GM12878 (cell line): ENCODE measurements around the gene SLMAP. TPM values are rescaled to one million over a fixed set of nuclear protein-coding genes. Genes with fewer than 3 reads are reported as not detected.

Source experiments
- ATAC-seq: fragments of 200-7000 bp; cut with Tn5 transposase; 3 replicates; pipeline ENCODE4 v1.9.1; 2020; ENCODE audit warnings: mild to moderate bottlenecking, moderate library complexity
- BruUV-seq: library from RNA; stranded (reverse); fragments of 400-500 nt; replicated peaks from 2 replicates; lab custom pipeline; 2021; lab: Mats Ljungman, UMichigan
- CTCF ChIA-PET: fragments of 300-600 bp; sonication (Branson Sonifier 250); formaldehyde crosslinking; extraction: SDS; loops from one replicate; lab custom pipeline; 2021; ENCODE audit warnings: inconsistent platforms; lab: Yijun Ruan, JAX
- POLR2A ChIA-PET: fragments of 350-600 bp; formaldehyde crosslinking; extraction: SDS; loops from one replicate; lab custom pipeline; 2021; ENCODE audit warnings: inconsistent platforms; lab: Charles Lee
- RAD21 ChIA-PET: fragments of 300-600 bp; sonication (Branson Sonifier 250); formaldehyde crosslinking; loops from one replicate; lab custom pipeline; 2023; ENCODE audit warnings: antibody characterized with exemption; ENCODE audit not compliant: unreplicated experiment; lab: Charles Lee
- SMC1A ChIA-PET: fragments of 300-600 bp; sonication (Branson Sonifier 250); formaldehyde crosslinking; loops from one replicate; lab custom pipeline; 2023; ENCODE audit not compliant: unreplicated experiment, uncharacterized antibody; lab: Charles Lee
- DNase-seq: peaks from one replicate; pipeline ENCODE4 v3.0.0-alpha.2; 2011; ENCODE audit warnings: low read depth, low spot score
- FAIRE-seq: peaks from 3 replicates; lab custom pipeline; 2011; peaks lifted over from hg19 to GRCh38; lab: Jason Lieb, UNC
- H2AFZ ChIP-seq: 2 replicates; pipeline ENCODE4 v1.6.0; 2011; ENCODE audit warnings: low read depth, low read length, control low read depth; ENCODE audit not compliant: control insufficient read depth
- H3K27ac ChIP-seq: 2 replicates; pipeline ENCODE4 v1.5.1; 2011; ENCODE audit warnings: control low read depth; ENCODE audit not compliant: control insufficient read depth, insufficient read depth
- H3K27me3 ChIP-seq, 2 experiments: replicated peaks in 1 of 2; 2 replicates each; pipeline versions ENCODE4 v1.6.0 to v1.6.1; 2011; ENCODE audit warnings: low read length in 1 of 2; ENCODE audit not compliant: control insufficient read depth in 2 of 2, insufficient read depth in 2 of 2
- H3K36me3 ChIP-seq, 2 experiments: 2 replicates each; pipeline ENCODE4 v1.5.1; 2011; ENCODE audit warnings: low read length in 1 of 2; ENCODE audit not compliant: control insufficient read depth in 2 of 2, insufficient read depth in 2 of 2
- H3K4me1 ChIP-seq: 2 replicates; pipeline ENCODE4 v1.6.1; 2011; ENCODE audit warnings: mild to moderate bottlenecking, low read length, moderate library complexity, mixed read lengths; ENCODE audit not compliant: control insufficient read depth, insufficient read depth
- H3K4me2 ChIP-seq: 2 replicates; pipeline ENCODE4 v1.6.0; 2011; ENCODE audit warnings: control low read depth; ENCODE audit not compliant: control insufficient read depth, insufficient read depth
- H3K4me3 ChIP-seq: fragments of 200-600 bp; sonication (generic); 2 replicates; pipeline ENCODE4 v1.5.1; 2016
- H3K79me2 ChIP-seq: 2 replicates; pipeline ENCODE4 v1.6.0; 2011; ENCODE audit warnings: low read length; ENCODE audit not compliant: control insufficient read depth, insufficient read depth
- H3K9ac ChIP-seq: 2 replicates; pipeline ENCODE4 v1.8.0; 2011; ENCODE audit warnings: low read length, control low read depth, mixed read lengths; ENCODE audit not compliant: control insufficient read depth, insufficient read depth
- H3K9me3 ChIP-seq: replicated peaks from 3 replicates; pipeline ENCODE4 v1.5.1; 2011; ENCODE audit warnings: mild to moderate bottlenecking, low read length; ENCODE audit not compliant: control insufficient read depth, insufficient read depth
- H4K20me1 ChIP-seq: 2 replicates; pipeline ENCODE4 v1.6.0; 2011; ENCODE audit not compliant: control insufficient read depth, insufficient read depth
- EZH2 ChIP-seq: IDR thresholded peaks from 2 replicates; pipeline ENCODE4 v1.6.1; 2012; ENCODE audit warnings: low read depth, mild to moderate bottlenecking, control low read depth, inconsistent platforms, low read length, borderline replicate concordance; ENCODE audit not compliant: control insufficient read depth
- IKZF1 ChIP-seq: fragments of 450-650 bp; conservative IDR thresholded peaks from 2 replicates; pipeline ENCODE4 v1.6.1; 2017; ENCODE audit warnings: antibody characterized with exemption, mild to moderate bottlenecking
- IKZF2 ChIP-seq, 2 experiments: fragments of 450-650 bp; IDR thresholded peaks; 2 replicates each; pipeline ENCODE4 v1.6.1; 2017; ENCODE audit warnings: mild to moderate bottlenecking in 2 of 2, moderate library complexity in 2 of 2
- KLF5 ChIP-seq: fragments of 450-650 bp; IDR thresholded peaks from 2 replicates; pipeline ENCODE4 v1.6.1; 2014; ENCODE audit warnings: mild to moderate bottlenecking; ENCODE audit not compliant: partially characterized antibody
- NFXL1 ChIP-seq: fragments of 450-650 bp; IDR thresholded peaks from 2 replicates; pipeline ENCODE4 v1.6.1; 2017; ENCODE audit warnings: antibody characterized with exemption, mild to moderate bottlenecking, borderline replicate concordance
- SIX5 ChIP-seq: IDR thresholded peaks from 2 replicates; pipeline ENCODE4 v1.6.1; 2011; ENCODE audit warnings: mild to moderate bottlenecking, low read depth, low read length, moderate library complexity; ENCODE audit not compliant: severe bottlenecking
- SMAD1 ChIP-seq: fragments of 450-650 bp; IDR thresholded peaks from 2 replicates; pipeline ENCODE4 v1.6.1; 2018; ENCODE audit warnings: mild to moderate bottlenecking, low read depth; ENCODE audit not compliant: partially characterized antibody
- SPI1 ChIP-seq: IDR thresholded peaks from 2 replicates; pipeline ENCODE4 v1.6.1; 2011; ENCODE audit warnings: low read depth, mild to moderate bottlenecking, low read length, moderate library complexity, borderline replicate concordance; ENCODE audit not compliant: insufficient read depth
- STAT1 ChIP-seq: fragments of 450-650 bp; conservative IDR thresholded peaks from 2 replicates; pipeline ENCODE4 v1.6.1; 2014; ENCODE audit warnings: antibody characterized with exemption, mild to moderate bottlenecking
- WGBS: methylation state at CpG from one replicate; pipeline ENCODE4 v1.1.6; 2016; ENCODE audit warnings: low lambda C conversion rate; ENCODE audit not compliant: insufficient replicate concordance, insufficient coverage; ENCODE audit errors: missing lambda C conversion rate; 5-methylcytosine and 5-hydroxymethylcytosine counted together
- in situ Hi-C: fragments of 300-500 bp; cut with MboI; formaldehyde crosslinking; loops from 9 replicates; pipeline ENCODE4 v1.14.3; 2018; ENCODE audit warnings: mixed read lengths
- intact Hi-C: fragments of 100-400 bp; cut with micrococcal nuclease; formaldehyde crosslinking; loops from one replicate; pipeline ENCODE4 v1.14.2; 2022; ENCODE audit not compliant: unreplicated experiment
- polyA plus RNA-seq, 11 experiments: library from polyadenylated mRNA; depleted of rRNA in 4 of 11; unstranded in 6 of 11; stranded (reverse) in 5 of 11; fragments of >200 nt; fragmentation: Nextera tagmentation in 4 of 11; fragmentation: Illumina TruSeq in 1 of 11; extraction: Ambion mirVana in 4 of 11; extraction: Trizol in 1 of 11; gene quantifications; 1 replicate in 1 of 11; 2 replicates in 10 of 11; pipeline versions ENCODE4 v1.2.1 to v1.2.3, GENCODE V29; 2011 to 2016; ENCODE audit warnings: inconsistent platforms in 2 of 11, missing spikeins in 2 of 11, low read depth in 1 of 11
- total RNA-seq, 4 experiments: library from RNA; depleted of rRNA in 3 of 4; stranded (reverse); fragments of >200 nt in 3 of 4; fragmentation: Illumina TruSeq in 1 of 4; extraction: Trizol in 1 of 4; gene quantifications; 2 replicates each; pipeline versions ENCODE4 v1.2.1 to v1.2.3, GENCODE V29; 2013 to 2021
- TF ChIP-seq, protein P1 (sequence below): fragments of 450-650 bp; IDR thresholded peaks from 2 replicates; pipeline ENCODE4 v1.6.1; 2017; ENCODE audit warnings: low read depth, mild to moderate bottlenecking, moderate library complexity

The SLMAP gene
- total and polyA plus RNA-seq, 10 of the 15 experiments (the other 5 are each of a cell fraction or from before 2014, with no cell fraction given) = 8.3 to 43.8 (median 26.4) TPM

DNA sequence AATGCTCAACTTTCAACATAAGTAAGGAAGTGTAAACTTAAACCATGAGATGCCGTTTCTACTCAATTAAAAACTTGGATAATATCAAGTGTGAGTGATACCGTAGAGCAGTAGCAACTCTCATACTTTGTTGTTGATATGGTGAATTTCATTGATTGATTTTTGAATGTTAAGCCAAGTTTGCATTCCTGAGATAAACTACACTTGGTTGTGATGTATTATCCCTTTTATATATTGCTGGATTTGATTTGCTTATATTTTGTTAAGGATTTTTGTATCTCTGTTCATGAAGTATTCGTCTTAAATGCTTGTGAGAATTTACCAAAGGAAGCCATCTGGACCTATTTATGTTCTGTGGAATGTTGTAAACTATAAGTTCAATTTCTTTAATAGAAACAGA lies 21.7 kb downstream of the SLMAP start:
- FAIRE-seq = peak; percentile 62
- SMC1A ChIA-PET = interaction anchor here (0.6 to 1.9 kb wide), 3 partner anchors 11 to 59 kb away, joined by 3 to 5 read pairs (median 3); no protein-coding TSS in a partner anchor
- in situ Hi-C loops = no loop called here
- H3K4me1 ChIP-seq = no peaks in the 10 kb centered on the region
- H3K4me3 ChIP-seq = no peak overlapping the region
- H3K9me3 ChIP-seq = no peaks in the 10 kb centered on the region; the same call in 2 of the 3 replicates
- POLR2A ChIA-PET = interaction anchor here (0.6 to 0.7 kb wide), 2 partner anchors 182 to 424 kb away, joined by 3 to 4 read pairs; no protein-coding TSS in a partner anchor
- H3K4me2 ChIP-seq = no peak overlapping the region
- CTCF ChIA-PET = interaction anchor here (1.3 kb wide), 1 partner anchor 48 kb away, joined by 4 read pairs; no protein-coding TSS in a partner anchor
- no peak overlapping the region for H2AFZ ChIP-seq
- H3K36me3 ChIP-seq = peaks cover 0 to 3% of the 10 kb centered on the region in 2 experiments; a peak in 2 of 4 replicates
- intact Hi-C loops = no loop called here
- no peaks in the 10 kb centered on the region for H4K20me1 ChIP-seq
- RAD21 ChIA-PET = interaction anchor here (0.6 to 1.1 kb wide), 4 partner anchors 8 to 76 kb away, joined by 3 read pairs; no protein-coding TSS in a partner anchor
- no peak overlapping the region for H3K27ac ChIP-seq
- no peak for DNase-seq
- H3K9ac ChIP-seq = no peak overlapping the region
- no peaks in the 10 kb centered on the region for H3K27me3 ChIP-seq
- ATAC-seq = no peak
- WGBS = 96% methylated on average over 3 of the region's 3 CpGs
- TF ChIP-seq IKZF2 (IDR thresholded peaks at IDR 0.05) (no peak), EZH2 (no peak), KLF5 (no peak), SIX5 (no peak), NFXL1 (no peak), SPI1 (no peak), IKZF1 (no peak), STAT1 (no peak), SMAD1 (no peak)
- TF ChIP-seq, protein P1, sequence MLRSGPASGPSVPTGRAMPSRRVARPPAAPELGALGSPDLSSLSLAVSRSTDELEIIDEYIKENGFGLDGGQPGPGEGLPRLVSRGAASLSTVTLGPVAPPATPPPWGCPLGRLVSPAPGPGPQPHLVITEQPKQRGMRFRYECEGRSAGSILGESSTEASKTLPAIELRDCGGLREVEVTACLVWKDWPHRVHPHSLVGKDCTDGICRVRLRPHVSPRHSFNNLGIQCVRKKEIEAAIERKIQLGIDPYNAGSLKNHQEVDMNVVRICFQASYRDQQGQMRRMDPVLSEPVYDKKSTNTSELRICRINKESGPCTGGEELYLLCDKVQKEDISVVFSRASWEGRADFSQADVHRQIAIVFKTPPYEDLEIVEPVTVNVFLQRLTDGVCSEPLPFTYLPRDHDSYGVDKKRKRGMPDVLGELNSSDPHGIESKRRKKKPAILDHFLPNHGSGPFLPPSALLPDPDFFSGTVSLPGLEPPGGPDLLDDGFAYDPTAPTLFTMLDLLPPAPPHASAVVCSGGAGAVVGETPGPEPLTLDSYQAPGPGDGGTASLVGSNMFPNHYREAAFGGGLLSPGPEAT = no peak
- H3K79me2 ChIP-seq = peaks cover 31% of the 10 kb centered on the region
- BruUV-seq = no TSS peak
